Epithelial cell of proximal tubule (primary cell): ENCODE data around the gene TBC1D22A. TPM values are rescaled to one million over a fixed set of nuclear protein-coding genes. Genes with fewer than 3 reads are reported as not detected.

Experiments used
- DNase-seq: peaks from one replicate; pipeline ENCODE4 v3.0.0-alpha.2; 2011; ENCODE audit warnings: low read depth
- H3K4me3 ChIP-seq: 2 replicates; pipeline ENCODE4 v1.5.1; 2011; ENCODE audit warnings: low read depth, mild to moderate bottlenecking, low read length
- CTCF ChIP-seq: conservative IDR thresholded peaks from 2 replicates; pipeline ENCODE4 v1.5.1; 2012; ENCODE audit warnings: low read depth, mild to moderate bottlenecking, low read length
- total RNA-seq: library from RNA; depleted of rRNA; stranded (reverse); fragments of >200 nt; gene quantifications from 2 replicates; pipeline ENCODE4 v1.2.3, GENCODE V29; 2015

The TBC1D22A gene
- total RNA-seq, 1 donor from 2014 or later = 22.7 TPM

GRCh38 chr22:47174671-47175112 lies 412.2 kb downstream of the TBC1D22A start:
- H3K4me3 ChIP-seq = no peak overlapping the region
- TF ChIP-seq CTCF = no peak
- DNase-seq = no peak

GRCh38 chr22:47175151-47176025 lies 412.9 kb downstream of the TBC1D22A start:
- DNase-seq = no peak
- no peak for TF ChIP-seq CTCF
- H3K4me3 ChIP-seq = no peak overlapping the region

GRCh38 chr22:47176026-47176389 lies 413.6 kb downstream of the TBC1D22A start:
- no peak for TF ChIP-seq CTCF
- no peak for DNase-seq
- H3K4me3 ChIP-seq = no peak overlapping the region

GRCh38 chr22:47176573-47177333 lies 414.3 kb downstream of the TBC1D22A start:
- TF ChIP-seq CTCF = no peak
- no peak for DNase-seq
- no peak overlapping the region for H3K4me3 ChIP-seq

- TF ChIP-seq CTCF = no peak
- H3K4me3 ChIP-seq = no peak overlapping the region
- no peak for DNase-seq
These were observed 414.9 kb downstream of the TBC1D22A start for GRCh38 chr22:47177334-47177815.

GRCh38 chr22:47178339-47178738 lies 415.9 kb downstream of the TBC1D22A start:
- H3K4me3 ChIP-seq = no peak overlapping the region
- DNase-seq = no peak
- TF ChIP-seq CTCF = no peak
